ENCODE results near the gene SIN3A. TPM values are rescaled to one million over a fixed set of nuclear protein-coding genes. Genes with fewer than 3 reads are reported as not detected.
"Not testable (repeated sequence)": the region's sequence is repeated elsewhere in the genome, so short reads cannot be mapped to it uniquely, and the experiment has no call there.

Gene SIN3A
- total RNA-seq, 4 donors from 2014 or later: 47.1 to 68.8 (median 49.6) TPM

DNA sequence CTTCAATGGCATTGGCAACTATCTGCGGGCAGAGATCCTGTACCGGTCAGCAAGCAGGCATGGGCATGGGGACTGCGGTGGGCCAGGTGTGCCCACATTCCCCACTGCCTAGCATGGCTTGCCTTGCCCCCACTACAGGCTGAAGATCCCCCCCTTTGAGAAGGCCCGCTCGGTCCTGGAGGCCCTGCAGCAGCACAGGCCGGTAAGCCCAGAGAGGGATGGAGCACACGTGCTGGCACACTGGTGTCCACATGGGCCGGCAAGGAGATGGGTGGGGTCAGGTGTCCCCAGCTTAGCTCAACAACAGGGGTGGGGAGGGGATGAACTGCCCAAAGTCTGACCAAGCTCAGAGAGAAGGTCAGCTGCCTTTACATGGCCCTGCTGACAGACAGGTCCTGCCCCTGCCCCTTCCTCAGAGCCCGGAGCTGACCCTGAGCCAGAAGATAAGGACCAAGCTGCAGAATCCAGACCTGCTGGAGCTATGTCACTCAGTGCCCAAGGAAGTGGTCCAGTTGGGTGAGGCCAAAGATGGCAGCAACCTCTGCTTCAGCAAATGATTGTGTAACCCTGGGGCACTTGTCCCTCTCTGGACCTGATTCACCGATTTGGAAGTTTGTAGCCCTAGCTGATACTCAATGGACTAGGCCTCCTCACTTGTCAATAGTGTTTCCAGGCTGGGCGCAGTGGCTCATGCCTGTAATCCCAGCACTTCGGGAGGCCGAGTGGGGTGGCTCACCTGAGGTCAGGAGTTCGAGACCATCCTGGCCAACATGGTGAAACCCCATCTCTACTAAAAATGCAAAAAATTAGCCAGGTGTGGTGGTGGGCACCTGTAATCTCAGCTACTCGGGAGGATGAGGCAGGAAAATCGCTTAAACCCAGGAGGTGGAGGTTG, 99.1 kb downstream of the SIN3A start:
- TF ChIP-seq, protein P1, sequence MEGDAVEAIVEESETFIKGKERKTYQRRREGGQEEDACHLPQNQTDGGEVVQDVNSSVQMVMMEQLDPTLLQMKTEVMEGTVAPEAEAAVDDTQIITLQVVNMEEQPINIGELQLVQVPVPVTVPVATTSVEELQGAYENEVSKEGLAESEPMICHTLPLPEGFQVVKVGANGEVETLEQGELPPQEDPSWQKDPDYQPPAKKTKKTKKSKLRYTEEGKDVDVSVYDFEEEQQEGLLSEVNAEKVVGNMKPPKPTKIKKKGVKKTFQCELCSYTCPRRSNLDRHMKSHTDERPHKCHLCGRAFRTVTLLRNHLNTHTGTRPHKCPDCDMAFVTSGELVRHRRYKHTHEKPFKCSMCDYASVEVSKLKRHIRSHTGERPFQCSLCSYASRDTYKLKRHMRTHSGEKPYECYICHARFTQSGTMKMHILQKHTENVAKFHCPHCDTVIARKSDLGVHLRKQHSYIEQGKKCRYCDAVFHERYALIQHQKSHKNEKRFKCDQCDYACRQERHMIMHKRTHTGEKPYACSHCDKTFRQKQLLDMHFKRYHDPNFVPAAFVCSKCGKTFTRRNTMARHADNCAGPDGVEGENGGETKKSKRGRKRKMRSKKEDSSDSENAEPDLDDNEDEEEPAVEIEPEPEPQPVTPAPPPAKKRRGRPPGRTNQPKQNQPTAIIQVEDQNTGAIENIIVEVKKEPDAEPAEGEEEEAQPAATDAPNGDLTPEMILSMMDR (IDR thresholded peaks at IDR 0.05): no peak
- no peak for TF ChIP-seq POLR2A (IDR thresholded peaks at IDR 0.05)
- intact Hi-C loops (cut with DNase I; ENCODE audit: low total_unique reads): no loop called here
- WGBS, 2 donors: 86 to 90% methylated on average over 16 of the region's 16 CpGs
- DNase-seq (ENCODE audit: low spot score in 2 of 2): no peak
- H3K4me3 ChIP-seq (ENCODE audit: low read depth, poor library complexity, severe bottlenecking): no peak overlapping the region

DNA sequence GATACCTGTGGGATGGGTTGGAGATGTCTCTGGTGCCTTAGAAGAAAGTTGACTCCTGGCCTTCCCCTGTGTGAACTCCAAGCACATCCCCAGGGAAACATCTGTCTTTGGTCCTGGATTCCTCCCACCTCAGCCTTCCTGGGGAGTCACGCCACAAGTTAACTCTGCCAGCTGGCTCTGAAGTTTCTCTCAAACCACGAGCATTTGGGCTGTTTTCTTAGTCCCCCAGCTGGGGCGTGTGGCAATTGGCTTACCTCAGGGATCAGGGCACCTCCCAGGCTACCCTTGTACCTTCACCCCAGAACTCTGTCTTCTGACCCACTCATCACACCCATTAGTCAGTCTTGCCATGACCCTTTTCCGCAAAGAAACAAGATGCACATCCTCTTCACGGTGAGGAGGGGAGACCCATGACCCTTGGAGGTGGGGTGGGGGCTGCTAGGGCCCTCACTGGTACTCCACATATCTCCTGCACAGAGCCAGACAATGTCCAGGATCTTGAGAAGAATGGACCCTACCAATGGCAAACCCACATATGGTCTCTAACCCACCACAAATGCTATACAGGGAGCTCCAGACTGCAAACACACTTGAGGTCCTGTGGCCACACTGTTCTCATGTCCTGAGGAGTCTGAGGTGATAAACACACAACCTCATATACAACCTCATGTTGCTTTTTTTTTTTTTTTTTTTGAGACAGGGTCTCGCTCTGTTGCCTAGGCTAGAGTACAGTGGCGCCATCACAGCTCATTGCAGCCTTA, 100.7 kb downstream of the SIN3A start:
- TF ChIP-seq POLR2A (IDR thresholded peaks at IDR 0.05): no peak
- TF ChIP-seq, protein P1 (IDR thresholded peaks at IDR 0.05): no peak
- no peak for DNase-seq (ENCODE audit: low spot score in 2 of 2)
- 73 to 80% methylated on average over 7 of the region's 7 CpGs for WGBS, 2 donors
- intact Hi-C loops (cut with DNase I; ENCODE audit: low total_unique reads): no loop called here
- no peak overlapping the region for H3K4me3 ChIP-seq (ENCODE audit: low read depth, poor library complexity, severe bottlenecking)

DNA sequence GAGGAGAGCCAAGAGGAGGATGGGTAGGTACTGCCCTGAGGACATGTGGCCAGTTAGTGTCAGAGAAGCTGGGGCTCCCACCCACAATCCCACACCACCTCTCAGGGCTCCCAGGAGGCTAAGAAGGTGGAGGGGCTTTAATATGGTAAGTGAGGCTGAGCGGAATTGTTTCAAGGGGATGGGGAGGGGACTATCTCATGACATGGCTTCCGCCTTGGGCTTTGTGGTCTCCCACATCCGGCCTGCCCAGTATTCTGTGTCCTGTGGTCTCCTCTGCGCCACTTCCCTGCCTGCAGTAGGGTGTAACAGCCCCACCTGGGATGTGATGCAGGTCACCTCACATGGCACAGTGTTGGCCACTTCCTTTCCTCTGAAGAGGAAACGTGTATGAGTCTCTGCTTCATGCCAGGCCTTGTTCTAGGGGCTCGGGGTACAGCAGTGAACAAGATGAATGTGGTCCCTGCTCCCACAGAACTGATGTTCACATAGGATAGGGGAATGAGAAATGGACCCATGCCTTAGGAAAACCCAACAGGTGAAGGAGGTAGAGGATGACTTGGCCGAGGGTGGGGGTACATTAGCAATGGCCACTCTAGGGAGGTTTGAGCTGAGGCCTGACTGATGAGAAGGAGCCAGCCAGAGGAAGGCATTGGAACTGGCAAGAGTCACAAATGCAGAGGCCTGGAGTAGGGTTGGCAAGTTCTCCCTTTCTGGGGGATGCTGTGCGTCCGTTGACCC, 101.5 kb downstream of the SIN3A start:
- DNase-seq (ENCODE audit: low spot score in 2 of 2): no peak
- intact Hi-C loops (cut with DNase I; ENCODE audit: low total_unique reads): loop anchor here (10.0 kb wide), 1 partner anchor 805 kb away; the partner anchor contains the start of gene ARID3B
- WGBS, 2 donors: 82 to 84% methylated on average over 9 of the region's 9 CpGs
- no peak overlapping the region for H3K4me3 ChIP-seq (ENCODE audit: low read depth, poor library complexity, severe bottlenecking)
- TF ChIP-seq, protein P1 (IDR thresholded peaks at IDR 0.05): no peak
- TF ChIP-seq POLR2A (IDR thresholded peaks at IDR 0.05): no peak

DNA sequence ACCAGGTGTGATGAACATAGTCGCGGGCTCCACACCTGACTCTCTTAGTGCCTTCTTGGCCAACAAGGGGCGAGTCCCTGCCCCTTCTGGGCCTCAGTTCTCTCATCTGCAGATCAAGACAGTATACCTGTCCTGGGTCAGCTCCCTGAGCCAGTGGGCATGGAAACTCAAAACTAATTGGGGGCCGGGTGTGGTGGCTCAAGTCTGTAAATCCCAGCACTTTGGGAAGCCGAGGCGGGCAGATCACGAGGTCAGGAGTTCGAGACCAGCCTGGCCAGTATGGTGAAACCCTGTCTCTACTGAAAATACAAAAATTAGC, 102.2 kb downstream of the SIN3A start:
- DNase-seq (ENCODE audit: low spot score in 2 of 2); H3K4me3 ChIP-seq (ENCODE audit: low read depth, poor library complexity, severe bottlenecking): not testable (repeated sequence)
- 87 to 94% methylated on average over 8 of the region's 8 CpGs for WGBS, 2 donors
- intact Hi-C loops (cut with DNase I; ENCODE audit: low total_unique reads): loop anchor here (10.0 kb wide), 1 partner anchor 805 kb away; the partner anchor contains the start of gene ARID3B

DNA sequence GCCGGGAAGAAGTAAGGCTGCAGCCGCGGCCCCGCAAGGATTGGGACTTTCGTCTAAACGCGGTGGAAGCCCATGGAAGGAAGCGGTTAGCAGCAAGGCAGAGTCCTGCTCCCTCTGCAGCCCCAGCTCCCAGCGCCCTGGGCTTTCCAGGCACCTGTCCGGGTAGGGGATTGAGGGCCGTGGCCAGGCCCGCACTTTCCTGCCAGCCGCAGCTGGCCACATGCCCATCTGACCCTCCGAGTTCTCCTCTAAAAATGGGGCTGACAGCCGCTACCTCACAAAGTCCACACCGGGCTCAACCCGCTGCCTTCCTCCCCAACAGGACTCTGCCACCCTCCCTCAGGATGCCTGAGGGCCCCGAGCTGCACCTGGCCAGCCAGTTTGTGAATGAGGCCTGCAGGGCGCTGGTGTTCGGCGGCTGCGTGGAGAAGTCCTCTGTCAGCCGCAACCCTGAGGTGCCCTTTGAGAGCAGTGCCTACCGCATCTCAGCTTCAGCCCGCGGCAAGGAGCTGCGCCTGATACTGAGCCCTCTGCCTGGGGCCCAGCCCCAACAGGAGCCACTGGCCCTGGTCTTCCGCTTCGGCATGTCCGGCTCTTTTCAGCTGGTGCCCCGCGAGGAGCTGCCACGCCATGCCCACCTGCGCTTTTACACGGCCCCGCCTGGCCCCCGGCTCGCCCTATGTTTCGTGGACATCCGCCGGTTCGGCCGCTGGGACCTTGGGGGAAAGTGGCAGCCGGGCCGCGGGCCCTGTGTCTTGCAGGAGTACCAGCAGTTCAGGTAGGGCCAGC, 102.7 kb downstream of the SIN3A start:
- TF ChIP-seq, protein P1 (IDR thresholded peaks at IDR 0.05): no peak
- TF ChIP-seq POLR2A (IDR thresholded peaks at IDR 0.05): no peak
- no peak for DNase-seq (ENCODE audit: low spot score in 2 of 2)
- peak overlapping the region; percentile 85 for H3K4me3 ChIP-seq (ENCODE audit: low read depth, poor library complexity, severe bottlenecking)
- 35 to 37% methylated on average over 46 of the region's 46 CpGs for WGBS, 2 donors
- intact Hi-C loops (cut with DNase I; ENCODE audit: low total_unique reads): loop anchor here (10.0 kb wide), 1 partner anchor 804 kb away; the partner anchor contains the start of gene ARID3B

All from lower leg skin (tissue), 4 donors.